H1 (cell line): ENCODE results near the gene CHST11. TPM values are rescaled to one million over a fixed set of nuclear protein-coding genes. Genes with fewer than 3 reads are reported as not detected.

Experiments used
- CREB1 ChIP-seq: IDR thresholded peaks from 2 replicates; pipeline ENCODE4 v1.6.1; 2012; ENCODE audit warnings: inconsistent platforms
- KDM4A ChIP-seq: IDR thresholded peaks from one replicate; pipeline ENCODE4 v1.7.1; 2012; ENCODE audit warnings: low read depth, mild to moderate bottlenecking, moderate library complexity, low read length, inconsistent platforms; ENCODE audit not compliant: severe bottlenecking
- RAD21 ChIP-seq, 2 experiments: IDR thresholded peaks in 1 of 2; conservative IDR thresholded peaks in 1 of 2; 2 replicates each; pipeline ENCODE4 v1.6.1; 2011; ENCODE audit warnings: low read depth in 2 of 2, low read length in 2 of 2, improper control_type of control experiment in 1 of 2, inconsistent platforms in 1 of 2, mild to moderate bottlenecking in 1 of 2, moderate library complexity in 1 of 2
- RFX5 ChIP-seq: IDR thresholded peaks from 2 replicates; pipeline ENCODE4 v1.6.1; 2011; ENCODE audit warnings: low read depth, low read length, improper control_type of control experiment, borderline replicate concordance
- SIN3A ChIP-seq, 2 experiments: IDR thresholded peaks in 1 of 2; conservative IDR thresholded peaks in 1 of 2; 2 replicates each; pipeline ENCODE4 v1.6.1; 2011 to 2012; ENCODE audit warnings: low read length in 2 of 2, improper control_type of control experiment in 1 of 2, low read depth in 1 of 2, mild to moderate bottlenecking in 1 of 2
- SUZ12 ChIP-seq: fragments of 200-600 bp; sonication (generic); IDR thresholded peaks from 2 replicates; pipeline ENCODE4 v1.6.1; 2012; ENCODE audit warnings: mild to moderate bottlenecking, inconsistent platforms, low read length, moderate library complexity, mixed read lengths
- polyA plus RNA-seq, 7 experiments: library from polyadenylated mRNA; depleted of rRNA in 3 of 7; stranded (reverse) in 5 of 7; unstranded in 2 of 7; fragments of >200 nt in 5 of 7; fragments of 200-250 nt in 2 of 7; gene quantifications; 1 replicate in 5 of 7; 2 replicates in 1 of 7; 4 replicates in 1 of 7; pipeline versions ENCODE4 v1.2.1 to v1.2.3, GENCODE V29; 2011 to 2013; ENCODE audit warnings: missing spikeins in 2 of 7, mixed read lengths in 2 of 7
- total RNA-seq: library from RNA; stranded (reverse); fragmentation: NEBNext Ultra II Directional; extraction: Animal tissue kit (Norgen Biotek cat#: 25700); gene quantifications from 2 replicates; pipeline ENCODE4 v1.2.1, GENCODE V29; 2021

Gene CHST11
- total and polyA plus RNA-seq, 2 of the 8 experiments (the other 6 are each of a cell fraction or from before 2014, with no cell fraction given), result 14.4 to 20.8 TPM

DNA sequence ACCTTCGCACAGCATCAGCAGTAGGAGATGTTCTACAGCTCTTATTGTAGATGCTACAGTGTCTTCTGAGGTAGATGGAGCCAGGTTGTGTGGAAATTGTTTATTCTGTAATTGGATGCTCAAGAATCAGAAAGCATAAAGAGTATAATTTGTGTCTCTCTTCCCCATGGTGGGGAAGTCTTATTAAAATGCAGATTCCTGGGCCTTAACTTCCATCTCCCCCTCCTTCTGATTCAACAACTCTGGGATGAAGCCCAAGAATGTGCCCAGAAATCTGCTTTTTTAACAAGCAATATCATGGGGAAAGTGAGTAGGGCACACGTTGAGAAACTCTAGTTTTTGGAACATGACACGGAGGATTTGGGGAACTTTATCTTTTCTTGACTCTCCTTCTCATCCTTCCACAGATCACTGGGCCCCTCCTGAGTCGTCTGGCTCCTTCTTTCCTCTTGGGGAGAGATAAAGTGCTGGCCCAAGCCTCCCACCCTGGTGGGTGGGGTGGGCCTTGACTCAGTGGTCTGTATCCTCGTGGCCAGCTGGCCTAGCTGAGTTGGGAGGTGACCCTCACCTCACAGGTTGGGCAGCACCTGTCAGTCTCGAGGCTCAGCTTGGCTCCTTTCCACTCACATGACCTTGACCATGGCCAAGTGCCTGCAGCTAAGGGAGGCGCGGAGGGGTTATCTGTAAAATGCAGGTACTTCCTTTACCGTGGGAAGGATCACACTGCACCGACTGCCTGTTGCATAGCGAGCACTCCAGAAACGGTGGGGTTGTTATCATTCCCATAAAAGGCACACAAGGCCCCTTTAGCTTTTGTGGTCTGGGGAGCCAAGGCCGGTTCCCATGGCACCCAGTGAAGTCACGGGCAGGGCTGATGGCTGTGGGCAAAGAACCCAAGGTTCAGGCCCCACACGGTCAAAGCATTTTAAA lies 141.9 kb downstream of the CHST11 start (continued):
- TF ChIP-seq SUZ12 (no peak), KDM4A (no peak), RFX5 (no peak), RAD21 (IDR thresholded peaks at IDR 0.05 in 1 of 2, conservative IDR thresholded peaks at IDR 0.05 in 1 of 2; ENCODE audit: low read depth in 2 of 2, low read length in 2 of 2) (no peak), SIN3A (conservative IDR thresholded peaks at IDR 0.05 in 1 of 2, IDR thresholded peaks at IDR 0.05 in 1 of 2; ENCODE audit: low read depth in 1 of 2, low read length in 2 of 2) (no peak), CREB1 (no peak)
